ENCODE results near the gene ACKR1.

The ACKR1 gene

GRCh38 chr1:159222075-159222865, 17.6 kb downstream of the ACKR1 start:
- DNase-seq (ENCODE audit: low read depth in 2 of 2), result no peak

GRCh38 chr1:159223004-159223403, 18.3 kb downstream of the ACKR1 start:
- no peak for DNase-seq (ENCODE audit: low read depth in 2 of 2)

GRCh38 chr1:159228554-159228953, 23.9 kb downstream of the ACKR1 start:
- DNase-seq (ENCODE audit: low read depth in 2 of 2), result no peak

GRCh38 chr1:159229260-159229885, 24.7 kb downstream of the ACKR1 start:
- no peak for DNase-seq (ENCODE audit: low read depth in 2 of 2)

GRCh38 chr1:159229896-159230295, 25.2 kb downstream of the ACKR1 start:
- DNase-seq (ENCODE audit: low read depth in 2 of 2), result no peak

GRCh38 chr1:159239551-159240220, 35.0 kb downstream of the ACKR1 start:
- no peak for DNase-seq (ENCODE audit: low read depth in 2 of 2)

GRCh38 chr1:159247266-159247665, 42.6 kb downstream of the ACKR1 start:
- DNase-seq (ENCODE audit: low read depth in 2 of 2), result no peak

- DNase-seq (ENCODE audit: low read depth in 2 of 2), result no peak
Measured at GRCh38 chr1:159248311-159248710, 43.6 kb downstream of the ACKR1 start.

- no peak for DNase-seq (ENCODE audit: low read depth in 2 of 2)
Measured at GRCh38 chr1:159250638-159251216, 46.1 kb downstream of the ACKR1 start.
